HG03097 (cell line): ENCODE data around the gene LAGE3.

ENCODE experiments used
- ATAC-seq: cut with Tn5 transposase; IDR thresholded peaks from one replicate; pipeline ENCODE4 v1.9.1; 2021; ENCODE audit not compliant: unreplicated experiment, low FRiP score

The LAGE3 gene, protein sequence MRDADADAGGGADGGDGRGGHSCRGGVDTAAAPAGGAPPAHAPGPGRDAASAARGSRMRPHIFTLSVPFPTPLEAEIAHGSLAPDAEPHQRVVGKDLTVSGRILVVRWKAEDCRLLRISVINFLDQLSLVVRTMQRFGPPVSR

DNA sequence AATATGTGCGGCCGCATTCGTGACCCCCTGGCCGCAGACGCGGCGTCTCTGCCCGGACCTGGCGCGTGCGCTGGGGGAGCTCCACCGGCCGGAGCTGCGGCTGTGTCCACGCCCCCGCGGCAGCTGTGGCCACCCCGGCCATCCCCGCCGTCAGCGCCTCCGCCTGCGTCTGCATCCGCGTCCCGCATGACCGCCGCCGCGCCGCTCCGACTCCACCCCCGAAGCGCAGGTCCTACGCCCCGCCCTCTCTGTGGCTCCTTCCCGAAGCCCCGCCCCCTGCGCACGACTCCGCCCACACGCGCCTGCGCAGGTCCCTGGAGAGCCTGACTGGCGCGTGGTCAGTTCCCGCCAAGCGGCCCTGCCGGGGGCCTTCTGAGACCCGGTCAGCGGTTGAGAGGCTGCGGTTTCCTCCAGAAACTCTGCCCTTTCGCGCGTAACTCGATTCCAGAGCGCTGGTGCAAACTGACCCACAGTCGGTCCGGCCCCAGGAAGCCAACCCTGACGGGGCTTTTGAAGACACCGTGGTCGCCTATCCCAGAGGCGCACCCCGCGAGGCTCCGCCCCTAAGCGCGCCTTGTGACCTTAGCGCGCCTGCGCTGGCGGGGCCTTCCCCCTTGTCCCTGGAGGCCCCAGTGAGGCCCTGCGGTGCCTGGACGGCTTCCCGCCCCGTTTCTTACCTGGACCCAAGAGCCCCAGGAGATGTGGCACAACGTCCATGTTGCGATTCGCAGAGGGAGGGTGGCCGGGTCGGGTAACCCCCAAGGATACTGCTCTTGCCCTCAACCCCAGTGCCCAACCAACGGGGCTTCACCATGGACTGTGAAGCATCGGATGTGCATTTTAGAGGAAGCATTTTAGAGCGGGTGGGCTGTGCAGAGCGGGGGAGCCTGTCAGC is at the start of gene LAGE3:
Gene LAGE3 (minus strand): TSS at position 554 of the 895 bp plus-strand sequence. CDS start 366 bp downstream, at position 188.
- ATAC-seq = peak; percentile 72

DNA sequence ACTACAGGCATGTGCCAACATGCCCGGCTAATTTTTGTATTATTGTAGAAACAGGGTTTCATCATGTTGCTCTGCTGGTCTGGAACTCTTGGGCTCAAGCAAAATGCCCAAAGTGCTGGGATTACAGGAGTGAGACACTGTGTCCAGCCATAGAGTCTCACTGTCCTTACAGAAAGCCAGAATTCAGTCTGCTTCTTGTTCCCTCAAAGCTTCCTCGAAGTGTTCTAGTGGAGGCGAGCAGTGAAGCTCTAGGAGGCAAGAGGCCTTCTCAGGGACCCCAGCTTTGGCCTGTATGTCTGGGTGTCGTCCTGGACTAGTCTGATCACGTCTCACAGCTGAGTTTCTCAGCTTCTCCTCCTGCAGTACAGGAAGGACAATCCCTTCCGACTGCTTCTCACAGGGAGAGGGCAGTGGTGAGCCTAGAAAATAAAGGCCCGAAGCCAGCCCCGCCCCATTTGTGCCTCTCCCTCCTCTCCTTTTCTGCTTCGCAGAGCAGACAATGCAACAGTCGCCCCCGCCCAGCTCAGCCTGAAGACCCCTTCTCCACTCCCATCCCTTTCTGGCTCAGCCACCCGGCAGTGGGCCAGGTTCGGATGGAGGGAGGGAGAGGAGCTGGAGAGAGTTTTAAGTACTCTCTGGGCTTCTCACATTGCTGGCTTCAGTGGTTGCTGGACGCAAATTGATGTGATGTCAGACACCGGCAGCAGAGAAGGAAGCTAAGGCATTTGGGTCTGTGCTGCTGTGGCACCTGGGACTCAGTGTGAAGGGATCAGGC is 48.0 kb upstream of the LAGE3 start:
- ATAC-seq = no peak

DNA sequence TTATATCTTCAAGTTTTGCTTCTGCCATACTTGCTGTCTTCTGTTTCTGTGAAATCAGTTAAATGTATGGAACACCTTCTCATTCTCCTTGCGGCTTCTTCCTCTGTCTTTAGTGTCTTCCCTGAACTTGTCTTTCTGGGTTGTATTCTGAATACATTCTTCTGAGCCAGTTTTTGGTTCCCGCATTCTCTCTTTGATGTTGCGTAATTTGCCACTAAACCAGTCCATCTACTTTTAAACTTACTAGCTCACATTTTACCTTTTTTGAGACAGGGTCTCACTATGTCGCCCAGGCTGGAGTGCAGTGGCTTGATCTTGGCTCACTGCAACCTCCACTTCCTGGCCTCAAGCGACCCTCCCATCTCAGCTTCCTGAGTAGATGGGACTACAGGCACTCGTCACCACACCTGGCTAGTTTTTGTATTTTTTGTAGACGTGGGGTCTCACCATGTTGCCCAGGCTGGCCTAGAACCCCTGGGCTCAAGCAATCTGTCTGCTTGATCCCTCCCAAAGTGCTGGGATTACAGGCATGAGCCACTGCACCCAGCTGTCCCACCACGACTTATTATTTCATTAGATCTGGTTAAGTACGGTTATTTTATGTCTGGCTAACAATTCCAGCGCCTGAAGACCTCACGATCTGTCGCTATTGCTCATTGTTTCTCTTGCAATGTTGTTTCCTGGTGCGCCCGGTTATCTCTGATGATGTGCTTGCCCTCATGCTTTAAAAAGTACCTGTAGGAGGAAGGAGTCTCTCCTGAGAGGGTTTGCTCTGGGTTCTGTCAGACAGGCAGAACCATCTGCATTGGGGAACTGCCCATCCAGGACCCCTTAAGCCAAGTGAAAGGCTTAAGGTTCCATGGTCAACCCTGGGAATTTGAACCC is 46.8 kb upstream of the LAGE3 start:
- ATAC-seq = no peak

DNA sequence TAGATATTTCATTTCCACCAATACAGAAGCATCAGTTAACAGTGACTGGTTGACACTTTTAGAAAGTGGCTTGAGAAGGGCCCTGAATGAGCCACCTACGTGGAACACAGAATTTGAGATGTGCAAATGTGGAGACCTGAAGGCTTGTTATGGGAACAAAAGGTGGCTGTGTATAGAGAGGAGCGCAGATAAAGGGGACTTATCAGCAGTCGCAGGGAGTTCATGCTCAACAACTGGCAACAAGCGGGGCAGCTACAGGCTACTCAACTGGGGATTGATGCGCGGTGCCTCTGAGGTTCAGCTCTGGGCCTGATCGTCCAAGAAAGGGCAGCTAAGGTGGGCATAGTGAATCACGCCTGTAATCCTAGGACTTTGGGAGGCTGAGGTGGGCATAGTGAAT is 40.3 kb upstream of the LAGE3 start:
- ATAC-seq = no peak

DNA sequence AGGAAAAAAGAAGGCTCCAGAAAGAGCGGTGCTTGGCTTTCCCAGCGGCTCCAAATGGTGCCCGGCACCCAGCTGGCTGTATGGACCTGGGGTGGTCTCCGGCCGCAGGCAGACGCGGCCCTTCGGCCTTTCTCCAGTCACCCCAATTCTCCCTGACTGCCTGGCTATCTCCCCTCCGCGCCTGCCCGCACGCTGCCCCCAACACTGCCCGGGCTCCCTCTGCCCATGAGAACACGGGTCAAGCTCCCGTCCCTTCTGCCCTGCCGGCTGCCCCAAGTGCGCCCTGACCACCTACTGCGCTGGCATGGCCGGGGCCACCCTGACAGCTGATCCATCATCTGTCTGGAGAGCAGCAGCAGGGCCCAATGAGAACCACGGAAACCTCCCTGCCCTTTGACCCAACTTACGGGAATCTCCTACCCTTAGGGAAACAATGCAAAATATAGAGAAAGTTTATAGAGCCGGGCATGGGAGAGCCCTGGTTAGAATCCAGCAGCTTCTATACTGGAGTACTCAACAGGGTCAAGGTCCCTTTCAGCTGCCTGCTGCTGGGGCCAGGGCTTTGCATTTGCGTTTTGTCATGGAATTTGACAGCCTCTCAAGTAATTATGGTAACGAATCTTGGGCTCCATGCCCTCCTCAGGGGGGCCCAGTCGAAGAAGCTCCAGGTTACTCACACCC is 38.2 kb upstream of the LAGE3 start:
- ATAC-seq = no peak

DNA sequence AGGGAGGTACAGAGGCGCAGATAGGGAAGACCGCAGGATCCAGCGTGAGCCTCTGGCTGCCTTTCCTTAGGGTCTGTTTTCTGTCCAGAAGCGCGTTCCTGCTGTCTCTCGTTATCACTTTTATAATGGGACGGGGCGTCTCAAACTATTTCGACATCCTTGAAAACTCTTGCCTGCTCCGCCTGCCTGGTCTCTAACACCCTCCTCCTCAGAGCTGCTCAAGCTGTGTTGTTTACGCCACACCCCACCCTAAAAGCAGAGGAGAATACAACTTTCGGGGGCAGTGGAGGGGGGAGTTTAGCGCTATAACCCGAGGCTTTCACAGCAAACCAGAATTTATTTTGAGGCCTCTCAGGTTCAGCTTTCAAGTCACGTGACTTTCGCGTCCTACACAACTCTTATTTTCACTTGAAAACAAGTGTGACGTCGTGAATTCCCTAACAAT is 37.6 kb upstream of the LAGE3 start:
- no peak for ATAC-seq

DNA sequence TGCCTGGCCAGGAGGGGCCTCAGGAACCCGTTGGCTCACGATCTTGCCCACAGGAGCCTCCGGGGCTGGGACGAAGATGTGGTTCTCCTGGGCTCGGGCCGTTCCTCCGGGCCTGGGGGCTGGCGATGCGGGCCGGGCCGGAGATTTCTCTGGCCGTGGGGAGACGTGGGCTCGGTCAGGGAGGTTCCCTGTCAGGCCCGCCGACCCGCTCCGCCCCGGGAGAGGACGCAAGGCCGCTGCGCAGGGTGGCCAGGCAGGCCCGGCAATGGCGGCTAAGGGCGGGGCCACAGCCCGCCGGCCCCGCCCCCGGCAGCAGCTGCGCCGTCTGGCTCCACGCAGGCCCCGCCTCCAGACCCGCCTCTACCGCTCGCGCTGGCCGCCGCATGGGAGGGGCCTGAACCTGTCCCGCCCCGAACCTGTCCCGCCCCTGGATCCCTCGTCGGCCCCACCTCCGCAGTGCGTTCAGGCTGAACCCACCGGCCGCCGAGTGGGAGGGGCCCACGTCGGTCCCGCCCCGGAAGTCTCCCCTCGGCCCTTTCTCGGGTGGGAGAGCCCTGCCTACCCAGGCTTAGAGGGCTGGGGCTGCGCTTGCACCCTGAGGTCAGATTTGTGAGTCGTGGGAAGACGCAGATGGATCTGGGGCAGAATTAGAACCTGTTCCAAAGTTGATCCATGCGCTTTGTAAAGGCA is 37.0 kb upstream of the LAGE3 start, which contains the start of gene FAM3A:
Gene FAM3A (minus strand): TSS at position 267 of the 690 bp plus-strand sequence. CDS start 460 bp downstream, outside the sequence.
- ATAC-seq = peak; percentile 82

DNA sequence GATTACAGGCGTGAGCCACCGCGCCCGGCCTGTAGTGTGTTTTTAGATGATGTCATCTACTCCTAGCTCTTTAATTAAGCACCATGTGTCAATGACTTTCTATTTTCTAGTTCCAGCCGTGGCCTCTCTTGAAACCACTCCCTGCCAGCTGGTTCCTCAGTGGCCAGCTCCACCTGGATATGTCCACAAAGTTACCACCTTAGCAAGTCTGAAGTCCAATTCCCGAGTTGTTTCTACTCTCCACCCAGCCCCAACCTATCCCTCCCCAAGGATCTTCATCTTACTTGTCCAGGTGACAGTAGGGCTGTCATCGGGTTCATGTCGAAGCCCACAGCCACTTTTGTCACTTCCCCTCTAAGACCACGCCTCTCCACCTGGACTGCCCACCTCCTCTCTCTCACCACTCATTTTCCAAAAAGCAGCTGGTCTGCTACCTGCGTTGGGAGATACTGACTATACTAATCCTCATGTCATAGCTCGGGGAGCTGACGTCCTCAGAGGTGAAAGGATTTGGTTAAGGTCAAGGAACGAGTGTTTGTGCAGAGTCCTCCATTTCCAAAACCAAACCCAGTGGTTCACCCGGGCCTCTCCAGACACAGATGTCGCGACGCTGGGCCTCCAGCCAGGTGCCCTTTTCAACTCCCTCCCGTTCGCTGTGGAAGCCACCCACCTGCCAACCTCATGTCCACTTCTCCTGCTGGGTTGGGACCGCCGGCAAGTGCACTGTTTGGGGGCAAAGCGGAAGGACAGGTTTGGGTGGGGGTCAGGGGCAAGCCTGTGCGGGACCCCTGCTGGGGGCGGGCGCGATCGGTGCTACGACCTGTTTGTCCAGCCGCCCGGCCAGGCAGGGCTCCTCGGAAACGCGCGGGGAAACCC is 36.2 kb upstream of the LAGE3 start:
- peak; percentile 13 for ATAC-seq

DNA sequence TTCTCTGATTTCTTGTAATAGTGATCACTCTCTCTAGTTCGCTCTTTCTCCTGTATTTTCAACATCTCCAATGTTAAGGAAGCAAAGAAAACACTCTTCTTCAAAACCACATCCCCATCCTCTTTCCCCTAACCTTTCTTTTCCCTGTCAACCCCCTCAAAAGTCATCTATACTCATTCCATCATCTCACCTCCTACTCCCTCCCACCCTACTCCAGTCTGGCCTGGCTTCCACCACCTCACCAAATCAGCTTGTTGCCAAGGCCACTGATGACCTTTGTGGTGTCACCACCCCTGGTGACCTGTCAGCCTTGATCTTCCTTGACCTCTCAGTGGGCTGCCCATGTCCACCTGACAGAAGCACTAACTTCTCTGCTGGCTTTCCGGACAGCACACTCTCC is 34.6 kb upstream of the LAGE3 start:
- ATAC-seq = no peak

DNA sequence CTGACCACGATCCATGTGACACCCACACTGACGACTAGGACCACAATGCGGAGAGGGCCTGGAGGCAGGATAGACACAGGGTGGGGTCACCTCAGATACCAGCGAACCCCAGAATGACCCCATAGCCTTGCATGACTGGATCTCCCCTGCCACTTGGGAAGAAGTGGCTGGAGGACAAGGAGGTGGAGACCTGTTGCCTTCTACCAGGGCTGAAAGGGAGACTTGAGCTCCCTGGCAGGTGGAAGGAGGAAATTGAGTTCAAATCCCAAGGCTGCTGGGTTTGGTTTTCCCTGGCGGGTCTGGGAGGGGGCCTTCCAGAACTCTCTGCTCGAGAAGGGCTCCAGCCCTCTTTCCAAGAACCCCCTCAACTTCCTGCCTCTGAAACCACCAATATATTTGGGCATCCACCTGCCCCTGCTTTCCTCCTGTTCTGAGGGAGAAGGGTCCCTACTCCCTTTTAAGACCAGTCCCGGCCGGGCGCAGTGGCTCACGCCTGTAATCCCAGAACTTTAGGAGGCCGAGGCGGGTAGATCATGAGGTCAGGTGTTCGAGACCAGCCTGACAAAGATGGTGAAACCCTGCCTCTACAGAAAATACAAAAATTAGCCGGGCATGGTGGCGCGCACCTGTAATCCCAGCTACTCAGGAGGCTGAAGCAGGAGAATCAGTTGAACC is 33.9 kb upstream of the LAGE3 start:
- ATAC-seq = no peak

DNA sequence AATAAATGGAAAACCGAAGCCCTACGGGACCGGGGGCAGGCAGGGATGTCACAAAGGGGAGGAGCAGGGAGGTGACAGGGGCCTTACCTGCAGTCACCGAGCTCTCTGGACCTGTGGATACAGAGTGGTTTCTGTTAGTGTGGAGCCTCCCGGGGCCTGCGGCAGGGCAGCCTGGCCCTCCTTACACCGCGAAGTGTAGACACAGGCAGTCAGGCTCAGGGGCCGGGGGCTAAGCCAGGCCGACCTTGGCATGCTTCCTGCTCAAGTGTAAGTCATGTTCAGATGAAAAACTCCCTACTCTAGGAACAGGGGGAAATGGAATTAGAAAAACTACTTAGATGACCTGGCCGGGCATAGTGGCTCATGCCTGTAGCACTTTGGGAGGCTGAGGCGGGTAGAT is 32.7 kb upstream of the LAGE3 start:
- no peak for ATAC-seq

DNA sequence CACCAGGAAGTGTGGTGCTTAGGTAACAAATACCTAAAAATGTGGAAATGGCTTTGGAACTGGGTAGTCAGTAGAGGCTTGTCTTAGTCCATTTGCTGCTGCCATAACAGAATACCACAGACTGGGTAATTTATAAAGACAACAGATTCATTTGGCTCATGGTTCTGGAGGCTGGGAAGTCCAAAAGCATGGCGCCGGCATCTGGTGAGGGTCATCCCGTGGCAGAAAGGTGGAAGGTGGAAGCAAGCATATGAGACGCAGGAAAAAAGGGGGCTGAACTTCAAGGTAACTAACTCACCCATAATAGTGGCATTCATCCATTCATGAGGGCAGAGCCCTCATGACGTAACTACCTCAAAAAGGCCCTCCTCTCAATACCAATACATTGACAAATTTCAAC is 30.4 kb upstream of the LAGE3 start:
- no peak for ATAC-seq

DNA sequence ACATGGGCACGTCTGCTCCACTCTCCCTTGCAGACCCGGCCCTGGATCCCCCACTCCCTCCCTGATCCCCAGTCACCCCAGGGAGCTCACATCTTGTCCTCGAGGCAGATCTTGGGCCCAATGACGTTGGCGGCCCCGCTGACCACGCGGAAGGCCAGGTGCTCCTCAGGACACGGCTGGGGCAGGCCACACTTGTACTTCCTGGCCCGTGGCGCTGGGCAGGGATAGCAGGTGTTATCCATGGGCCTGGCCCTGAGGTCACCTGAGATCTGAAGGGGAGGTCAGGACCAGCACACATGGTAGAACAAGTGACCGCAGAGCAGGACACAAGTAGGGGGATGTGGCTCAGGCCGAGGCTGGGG is 29.3 kb upstream of the LAGE3 start:
- no peak for ATAC-seq

DNA sequence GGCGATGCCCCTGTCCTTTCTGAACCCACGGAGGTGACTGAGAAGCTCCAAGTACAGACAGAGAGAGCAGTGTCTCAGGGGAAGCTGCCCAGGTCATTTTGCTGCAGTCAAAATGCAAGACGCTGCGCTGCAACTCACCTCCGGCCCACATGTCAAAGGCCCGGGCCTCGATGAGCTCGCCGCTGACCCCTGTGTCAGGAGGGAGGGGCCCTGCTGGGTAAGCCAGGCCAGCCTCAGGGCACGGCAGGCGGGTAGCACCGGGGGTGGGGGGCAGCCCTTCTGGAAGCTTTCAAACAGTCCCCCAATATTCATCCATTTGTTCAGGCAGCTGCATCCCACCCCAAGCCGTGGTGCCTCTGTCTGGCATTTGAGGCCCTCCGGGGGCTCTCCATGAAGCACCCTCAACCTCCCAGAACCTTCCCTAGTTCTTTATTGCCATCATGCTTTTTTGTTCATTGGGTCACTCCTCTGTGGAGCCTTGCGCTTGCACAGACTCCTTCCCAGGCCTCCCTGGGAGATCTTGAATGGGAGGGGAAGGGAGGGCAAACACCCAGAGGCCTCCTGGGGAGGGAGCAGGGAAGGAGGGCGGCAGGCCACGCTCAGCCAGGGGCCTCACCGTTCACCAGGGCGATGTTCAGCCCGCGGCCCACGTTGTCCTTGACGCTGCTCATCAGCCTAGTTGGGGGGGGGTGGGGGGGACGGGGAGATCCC is 28.7 kb upstream of the LAGE3 start:
- no peak for ATAC-seq

DNA sequence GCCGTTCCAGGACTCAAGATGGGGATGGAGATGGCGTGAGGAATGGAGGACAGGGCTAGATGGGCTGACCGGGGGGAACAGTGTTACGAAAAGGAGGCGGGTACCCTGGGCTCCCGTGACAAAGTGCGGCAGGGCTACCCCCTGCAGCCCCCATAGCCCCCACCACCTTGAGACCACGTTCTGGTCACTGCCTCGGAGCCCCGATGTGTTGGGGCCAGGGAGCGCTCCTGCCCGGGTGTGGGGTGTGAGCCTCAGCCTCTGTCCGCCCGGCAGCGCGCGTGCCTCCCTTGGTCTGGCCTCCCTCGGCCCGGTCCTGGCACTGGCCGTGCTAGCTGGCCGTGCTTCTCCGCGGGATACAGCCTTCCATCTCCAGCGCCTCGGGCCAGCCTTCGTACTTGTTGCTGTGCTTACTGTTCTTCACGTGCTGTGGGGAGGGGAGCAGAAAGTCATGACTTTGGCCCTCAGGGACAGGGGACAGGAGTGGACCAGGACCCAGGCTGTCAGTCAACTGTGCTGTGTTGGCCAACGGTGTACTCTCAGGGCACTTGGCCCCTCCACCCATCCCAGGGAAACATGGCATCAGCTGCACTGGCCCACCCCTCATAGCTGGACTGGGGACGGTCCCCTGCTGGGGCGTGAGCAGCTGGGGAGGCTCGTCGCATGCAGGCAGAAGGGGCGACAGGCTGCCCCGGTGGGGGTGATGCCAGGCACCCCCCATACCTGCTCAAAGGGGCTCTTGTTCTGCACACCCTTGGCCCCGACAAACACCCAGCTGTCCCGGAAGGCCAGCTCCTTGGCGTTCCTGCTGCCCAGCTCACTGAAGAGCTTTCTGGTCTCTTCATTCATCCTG is 27.6 kb upstream of the LAGE3 start:
- no peak for ATAC-seq

DNA sequence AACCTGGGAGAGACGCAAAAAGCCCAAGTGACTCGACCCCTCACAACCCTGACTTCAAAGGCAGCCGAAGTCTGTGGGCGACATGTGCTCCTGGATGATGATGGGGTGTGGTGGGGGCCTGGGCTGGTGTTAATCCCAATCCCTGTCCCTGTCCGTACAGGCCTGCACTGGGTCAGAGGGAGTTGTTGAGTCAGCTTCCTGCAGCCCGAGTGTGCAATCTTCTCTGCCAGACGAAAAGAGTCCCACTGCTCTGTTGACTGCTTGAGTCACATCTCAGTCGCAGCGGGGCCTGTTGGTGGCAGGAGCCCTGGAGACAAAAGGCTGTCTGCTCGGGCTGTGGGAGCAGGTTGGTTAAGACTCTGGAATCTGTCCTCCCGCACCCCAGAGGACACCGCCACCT is 26.7 kb upstream of the LAGE3 start:
- ATAC-seq = no peak
